CD4-positive, alpha-beta T cell treated with Interleukin-4 for 1 hour (primary cell): ENCODE data around the gene INAFM2.

Experiments
- DNase-seq, 2 donors: peaks; one replicate each; pipeline ENCODE4 v3.0.0-alpha.2; 2020 to 2022

The INAFM2 gene

DNA sequence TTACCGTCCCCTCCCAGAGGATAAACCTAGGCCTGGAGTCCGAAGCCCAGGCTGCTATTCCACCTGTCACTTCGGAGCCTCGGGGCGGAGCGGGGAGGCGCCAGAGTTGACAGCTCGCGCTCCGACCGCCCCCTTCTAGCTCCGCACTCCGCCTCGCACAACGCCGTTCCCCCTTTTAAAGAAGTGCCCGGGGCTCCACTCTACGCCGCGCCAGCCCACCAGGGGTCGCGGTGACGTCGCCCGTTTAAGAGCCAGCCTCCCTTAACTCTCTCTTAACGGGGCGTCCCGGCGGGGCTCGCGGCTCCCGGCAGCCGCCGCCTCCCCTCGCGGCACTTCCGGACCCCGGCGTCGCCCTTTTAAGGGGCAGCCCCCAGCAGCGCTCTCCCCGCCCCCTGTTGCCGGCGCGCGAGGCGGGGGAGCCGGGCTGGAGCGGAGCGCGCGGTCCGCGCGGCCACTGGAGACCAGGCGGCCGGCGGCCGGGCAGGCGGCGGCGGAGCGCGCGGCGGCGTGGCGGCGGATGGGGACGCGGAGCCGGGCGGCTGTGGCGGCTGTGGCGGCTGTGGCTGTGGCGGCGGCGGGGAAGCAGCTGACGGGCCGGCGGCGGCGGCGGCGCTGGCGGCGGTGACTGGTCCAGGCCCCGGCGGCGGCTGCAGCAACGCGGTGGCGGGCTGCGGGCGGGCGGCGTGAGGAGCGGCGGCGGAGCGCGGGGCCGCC, at the start of gene INAFM2:
Gene INAFM2, plus strand, starts transcription at position 454 of the 714 bp plus-strand sequence. CDS start 364 bp downstream, outside the sequence.
- DNase-seq, result peak; percentile 93 to 94

DNA sequence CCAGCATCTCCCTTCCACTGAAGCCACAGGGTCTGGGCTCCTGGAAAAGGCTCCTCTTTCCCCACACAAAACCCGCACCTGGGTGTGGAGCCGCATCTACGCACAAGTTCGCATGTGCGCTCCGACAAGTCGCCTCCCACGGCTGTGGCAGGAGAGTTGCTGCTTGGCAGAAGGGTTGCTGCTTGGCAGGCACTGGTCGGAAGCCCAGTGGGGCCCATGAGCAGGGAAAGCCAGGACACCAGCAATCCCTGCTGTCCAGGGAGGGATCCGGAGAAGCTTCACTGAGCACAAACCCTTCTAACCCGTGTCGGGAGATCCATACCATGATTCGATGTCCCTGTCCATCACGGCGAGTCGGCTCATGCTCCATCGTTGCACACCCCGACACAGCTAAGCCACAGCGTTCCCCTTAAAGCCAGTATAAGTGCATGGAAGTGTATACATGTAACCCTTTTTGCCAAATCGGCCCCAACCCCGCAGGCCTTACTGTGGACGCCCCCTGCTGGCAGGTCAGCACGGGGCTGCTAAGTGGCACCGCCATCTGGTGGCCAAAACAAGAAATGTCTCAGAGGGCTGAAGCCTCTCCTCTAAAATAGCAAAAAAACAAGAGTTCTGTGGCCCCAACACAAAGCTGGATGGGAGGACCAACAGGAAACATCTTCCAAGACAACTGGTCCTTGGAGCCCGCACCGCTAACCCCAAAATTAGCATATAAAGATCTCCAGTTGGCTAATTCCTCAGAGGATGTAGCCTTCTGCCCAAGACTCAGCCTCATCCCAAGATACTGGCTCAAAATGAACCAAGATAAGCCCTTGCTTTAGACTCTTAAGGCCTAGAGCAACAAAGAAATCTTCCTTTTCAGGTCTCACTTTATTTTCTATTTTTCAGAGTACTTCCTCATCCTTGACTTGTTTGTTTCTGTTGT, 48.9 kb upstream of the INAFM2 start:
- DNase-seq, result peak; percentile 87 to 89

DNA sequence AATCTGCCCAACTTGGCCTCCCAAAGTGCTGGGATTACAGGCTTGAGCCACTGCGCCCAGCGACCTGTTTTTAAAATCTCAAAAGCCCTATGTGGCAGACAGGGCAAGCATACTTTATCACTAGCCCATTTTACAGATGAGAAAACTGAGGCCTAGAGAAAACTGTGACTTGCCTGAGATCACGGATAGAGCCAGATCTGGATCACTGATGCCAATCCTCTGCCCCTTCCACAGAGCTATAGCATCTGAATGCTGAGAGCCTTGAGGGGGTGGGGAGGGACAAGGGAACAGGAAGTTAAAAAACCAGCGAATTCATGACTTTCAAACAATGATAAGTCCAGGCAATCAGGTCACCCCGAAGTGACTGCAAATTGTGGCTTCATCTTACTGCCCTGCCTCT, 48.0 kb upstream of the INAFM2 start:
- no peak for DNase-seq

DNA sequence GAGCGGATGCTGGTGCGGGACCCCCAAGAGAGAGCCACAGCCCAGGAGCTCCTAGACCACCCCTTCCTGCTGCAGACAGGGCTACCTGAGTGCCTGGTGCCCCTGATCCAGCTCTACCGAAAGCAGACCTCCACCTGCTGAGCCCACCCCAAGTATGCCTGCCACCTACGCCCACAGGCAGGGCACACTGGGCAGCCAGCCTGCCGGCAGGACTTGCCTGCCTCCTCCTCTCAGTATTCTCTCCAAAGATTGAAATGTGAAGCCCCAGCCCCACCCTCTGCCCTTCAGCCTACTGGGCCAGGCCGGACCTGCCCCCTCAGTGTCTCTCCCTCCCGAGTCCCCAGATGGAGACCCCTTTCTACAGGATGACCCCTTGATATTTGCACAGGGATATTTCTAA, 47.5 kb upstream of the INAFM2 start:
- DNase-seq, result no peak

DNA sequence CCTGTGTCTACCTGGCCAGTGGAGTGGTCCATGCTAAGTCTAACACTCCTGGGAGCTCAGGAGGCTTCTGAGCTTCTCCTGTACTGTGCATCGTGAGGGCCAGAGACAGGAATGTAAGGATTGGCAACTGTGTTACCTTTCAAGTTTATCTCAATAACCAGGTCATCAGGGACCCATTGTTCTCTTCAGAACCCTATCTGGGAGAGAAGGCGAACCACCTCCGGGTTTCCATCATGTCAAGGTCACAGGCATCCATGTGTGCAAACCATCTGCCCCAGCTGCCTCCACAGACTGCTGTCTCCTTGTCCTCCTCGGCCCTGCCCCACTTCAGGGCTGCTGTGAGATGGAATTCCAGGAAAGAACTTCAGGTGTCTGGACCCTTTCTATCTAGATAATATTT, 46.6 kb upstream of the INAFM2 start:
- DNase-seq, result no peak

DNA sequence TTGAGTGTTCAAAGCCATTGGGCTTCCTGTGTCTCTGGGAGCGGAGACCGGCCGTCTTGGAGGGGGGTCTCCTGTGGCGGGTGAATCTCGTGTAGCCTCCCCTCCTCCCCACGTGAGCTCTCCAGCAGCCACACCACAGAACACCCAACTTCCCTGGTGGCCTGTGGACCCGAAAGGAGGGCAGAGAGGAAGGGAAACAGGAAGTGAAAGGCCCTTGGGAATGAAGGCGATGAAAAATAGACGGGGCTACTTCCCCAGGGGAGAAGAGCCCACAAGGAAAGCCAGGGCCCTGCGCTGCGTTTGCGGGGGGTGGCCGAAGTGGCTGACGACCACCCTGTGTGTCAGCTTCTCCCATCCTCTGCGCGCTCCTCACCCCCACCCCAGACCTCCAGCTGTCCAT, 46.0 kb upstream of the INAFM2 start:
- no peak for DNase-seq

DNA sequence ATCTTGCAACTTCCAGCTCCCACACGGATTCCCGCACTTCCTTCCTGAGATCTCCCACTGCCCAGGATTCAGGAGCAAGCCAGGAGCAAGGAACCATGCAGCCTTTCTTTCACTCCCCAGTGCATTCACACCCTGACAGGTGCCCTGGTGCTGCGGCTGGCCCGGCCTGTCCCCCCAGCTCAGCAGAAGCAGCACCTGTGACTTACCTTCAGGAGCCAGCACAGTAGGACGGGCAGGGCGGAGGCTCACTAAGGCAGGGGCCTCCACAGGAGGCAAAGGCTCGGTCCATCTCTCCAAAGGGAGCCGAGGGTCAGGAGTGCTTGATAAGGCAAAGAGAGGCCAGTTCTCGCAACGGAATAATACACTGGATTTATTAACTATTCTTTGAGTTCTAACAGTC, 45.5 kb upstream of the INAFM2 start:
- no peak for DNase-seq

DNA sequence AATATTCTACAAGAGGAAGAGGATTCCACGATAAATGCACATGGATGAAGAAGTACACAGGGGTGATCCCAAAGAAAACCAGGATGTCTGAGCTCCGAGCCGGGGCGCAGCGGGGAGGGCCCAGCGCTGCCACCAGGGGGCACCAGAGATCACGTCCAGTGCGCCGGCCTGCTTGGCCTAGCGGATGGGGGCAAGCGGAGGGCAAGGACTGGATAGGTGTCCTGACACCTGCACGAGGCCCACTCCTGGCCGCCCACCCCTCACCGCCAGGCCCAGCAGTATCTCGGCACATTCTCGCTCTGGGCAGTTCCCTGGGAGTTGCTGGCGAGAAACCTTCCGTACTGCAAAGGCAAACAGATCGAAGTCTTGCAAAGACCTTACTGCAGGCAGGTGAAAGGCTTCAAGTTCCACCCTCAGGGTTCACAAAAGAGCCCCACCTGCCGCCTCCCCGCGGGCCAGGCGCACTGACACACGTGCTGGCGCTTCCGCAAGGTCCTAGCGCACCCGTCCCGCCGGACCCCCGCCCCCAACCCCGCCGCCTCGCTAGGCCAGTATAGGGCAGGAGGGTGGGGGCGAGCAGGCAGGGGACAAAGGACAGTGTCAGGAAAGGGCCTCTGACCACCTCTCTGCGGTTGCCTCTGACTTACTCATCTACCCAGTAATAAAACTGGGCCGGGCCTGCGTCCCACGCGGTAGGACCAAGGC, 43.9 kb upstream of the INAFM2 start:
- peak; percentile 55 to 67 for DNase-seq

DNA sequence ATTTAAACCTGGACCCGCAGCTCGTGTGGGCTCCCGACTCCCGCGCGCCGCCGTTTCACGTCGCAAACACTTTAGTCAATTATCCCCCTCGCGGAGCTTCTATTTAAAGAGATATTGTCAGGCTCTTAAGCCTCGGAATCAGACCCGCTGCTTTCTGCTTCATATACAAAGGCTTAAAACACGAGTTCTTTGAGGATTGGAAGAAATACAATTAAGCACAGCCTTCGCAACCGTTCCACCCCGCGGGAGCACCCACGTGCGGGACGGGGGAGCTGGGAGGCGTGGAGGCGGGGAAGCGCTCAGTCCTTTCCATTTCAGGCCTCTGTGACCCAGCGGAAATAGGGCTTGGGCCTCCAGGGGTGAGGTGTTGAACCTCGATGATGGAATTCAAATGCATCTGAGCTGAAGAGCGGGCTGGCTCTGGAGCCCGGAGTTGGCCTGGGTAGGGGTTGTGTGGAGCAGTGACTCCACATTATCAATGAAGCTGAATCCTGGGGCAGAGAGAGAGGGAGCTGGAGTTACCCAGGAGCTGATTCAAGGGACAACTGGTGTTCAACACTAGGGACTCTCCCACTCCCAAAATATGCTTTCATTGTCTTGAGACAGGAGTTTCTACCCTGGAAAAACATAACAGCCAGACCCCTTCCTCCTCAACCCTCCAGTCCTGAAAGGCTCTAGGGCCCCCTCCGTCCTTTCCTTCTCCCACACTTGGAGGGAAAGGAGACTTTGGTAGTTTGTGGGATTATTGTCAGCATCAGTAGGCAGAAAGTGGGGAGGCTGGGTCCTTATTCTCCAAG, 43.0 kb upstream of the INAFM2 start:
- no peak for DNase-seq

DNA sequence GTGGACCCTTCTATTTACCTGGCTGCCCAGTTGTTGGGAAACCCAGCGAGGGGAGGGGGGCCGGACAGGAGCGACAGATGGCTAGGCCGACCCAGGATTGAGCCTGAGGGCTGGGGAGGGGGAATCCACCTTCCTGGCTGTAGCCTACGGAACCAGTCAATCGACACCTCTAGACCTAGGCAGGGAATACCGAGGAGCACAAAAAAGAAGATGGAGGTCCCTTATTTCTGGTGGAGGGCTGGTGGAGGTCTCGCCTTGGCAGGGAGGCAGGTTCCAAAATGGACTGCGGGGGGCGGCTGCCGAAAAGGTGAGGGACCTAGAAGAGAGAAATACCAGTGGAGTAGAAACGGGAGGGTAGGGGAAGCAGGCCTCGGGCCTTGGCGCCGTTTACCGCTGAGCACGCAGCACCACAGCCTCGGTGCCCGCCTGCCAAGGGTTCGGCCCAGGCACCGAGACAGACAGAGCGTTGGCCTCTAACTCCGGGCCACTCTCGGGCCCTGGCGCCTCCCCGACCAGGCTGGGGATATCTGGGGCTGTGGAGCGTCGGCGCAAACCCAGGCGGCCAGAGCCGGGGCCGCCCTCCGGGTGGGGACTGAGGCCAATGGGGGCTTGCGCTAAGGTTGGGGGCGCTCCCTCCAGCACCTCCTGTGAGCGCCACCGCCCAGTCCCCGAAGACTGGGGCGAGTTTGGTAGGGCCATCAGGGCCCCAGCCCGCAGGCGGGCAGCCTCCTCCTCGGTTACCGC, 42.3 kb upstream of the INAFM2 start:
- no peak for DNase-seq

DNA sequence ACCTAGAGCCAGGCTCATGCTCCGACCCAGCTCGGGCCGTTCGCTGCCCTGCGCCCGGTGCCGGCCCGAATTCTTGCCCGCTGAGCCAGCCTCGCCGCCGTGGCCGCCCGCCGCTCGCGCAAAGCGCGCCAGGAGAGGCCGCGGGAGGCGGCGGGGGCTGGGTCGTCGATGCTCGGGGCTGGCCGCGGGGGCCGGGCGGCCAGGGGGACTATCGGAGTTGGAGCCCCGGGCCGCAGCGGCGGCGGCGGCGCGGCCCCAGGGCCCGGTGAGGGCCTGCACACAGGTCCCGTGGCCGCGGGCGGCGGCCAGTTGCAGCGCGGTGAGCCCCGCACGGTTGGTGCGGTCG, 41.7 kb upstream of the INAFM2 start:
- DNase-seq, result no peak

DNA sequence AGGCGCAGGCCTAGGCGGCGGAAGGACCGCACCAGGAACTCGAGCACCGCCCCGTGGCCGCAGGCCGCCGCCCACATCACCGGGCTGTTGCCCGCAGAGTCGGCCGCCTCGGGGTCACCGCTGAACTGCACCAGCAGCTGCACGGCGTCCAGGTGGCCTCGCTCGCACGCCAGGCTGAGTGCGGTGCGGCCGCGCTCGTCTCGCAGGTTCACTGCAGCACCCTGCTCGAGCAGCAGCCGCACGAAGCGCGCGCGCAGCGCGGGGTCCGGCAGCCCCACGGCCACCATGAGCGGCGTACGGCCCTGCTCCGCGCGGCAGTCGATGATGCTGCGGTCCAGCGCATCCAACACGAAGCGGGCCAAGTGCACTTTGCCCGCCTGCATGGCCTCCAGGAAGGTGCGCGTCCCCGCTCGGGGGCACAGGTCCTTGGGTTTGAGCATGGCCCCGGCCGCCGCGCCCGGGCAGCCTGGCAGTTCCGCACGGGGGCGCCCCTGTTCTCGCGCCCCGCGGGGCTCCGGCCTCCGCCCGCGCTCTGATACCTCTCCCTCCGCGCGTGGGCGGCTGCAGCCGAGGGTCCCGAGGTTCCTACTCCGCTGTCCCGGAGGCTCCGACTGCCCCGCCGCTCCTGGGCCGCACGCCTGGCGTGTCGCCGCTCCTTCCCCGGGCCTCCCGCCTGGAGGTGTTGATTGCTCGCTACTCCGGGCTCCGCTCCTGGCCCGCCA, 41.2 kb upstream of the INAFM2 start:
- DNase-seq, result peak; percentile 49 to 53

DNA sequence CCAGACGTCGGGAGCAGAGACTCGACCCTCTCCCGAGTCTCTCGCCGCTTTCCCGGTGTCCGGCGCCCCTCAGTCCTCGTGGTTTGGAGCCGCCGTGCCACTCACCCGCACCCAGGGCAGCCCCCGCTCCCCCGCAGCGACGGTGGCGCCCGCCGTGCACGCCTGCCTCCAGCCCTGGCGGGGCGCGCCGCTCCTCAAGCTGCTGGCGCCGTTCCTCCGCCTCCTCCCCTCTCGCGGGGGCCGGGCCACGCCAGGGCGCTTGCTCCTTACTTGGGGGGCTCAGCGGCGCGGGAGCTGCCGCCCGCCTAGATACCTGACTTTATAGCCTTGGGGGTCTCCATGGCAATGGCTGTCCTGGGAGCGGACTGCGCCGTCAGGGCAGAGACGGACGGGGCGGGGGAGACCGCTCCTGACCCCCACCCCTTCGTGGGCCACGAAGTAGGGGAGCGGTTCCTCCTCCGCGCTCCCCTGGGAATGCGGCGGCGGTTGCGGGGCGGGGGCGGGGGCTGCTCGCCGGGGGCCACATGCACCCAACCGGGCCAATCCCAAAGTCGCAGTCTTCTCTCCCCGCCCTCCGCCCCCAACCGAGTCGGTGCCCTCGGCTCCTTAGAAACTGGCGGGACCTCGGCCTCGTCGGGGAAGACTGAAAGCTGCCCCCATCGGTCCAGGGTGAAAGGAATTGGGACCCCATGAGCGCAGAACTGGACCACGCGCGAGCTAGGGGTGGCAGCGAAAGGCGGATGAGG, 40.5 kb upstream of the INAFM2 start, which contains the start of gene ANKRD63:
Gene ANKRD63, minus strand, starts transcription at position 196 of the 746 bp plus-strand sequence. CDS start 478 bp downstream, outside the sequence.
- DNase-seq, result peak; percentile 21 to 30

DNA sequence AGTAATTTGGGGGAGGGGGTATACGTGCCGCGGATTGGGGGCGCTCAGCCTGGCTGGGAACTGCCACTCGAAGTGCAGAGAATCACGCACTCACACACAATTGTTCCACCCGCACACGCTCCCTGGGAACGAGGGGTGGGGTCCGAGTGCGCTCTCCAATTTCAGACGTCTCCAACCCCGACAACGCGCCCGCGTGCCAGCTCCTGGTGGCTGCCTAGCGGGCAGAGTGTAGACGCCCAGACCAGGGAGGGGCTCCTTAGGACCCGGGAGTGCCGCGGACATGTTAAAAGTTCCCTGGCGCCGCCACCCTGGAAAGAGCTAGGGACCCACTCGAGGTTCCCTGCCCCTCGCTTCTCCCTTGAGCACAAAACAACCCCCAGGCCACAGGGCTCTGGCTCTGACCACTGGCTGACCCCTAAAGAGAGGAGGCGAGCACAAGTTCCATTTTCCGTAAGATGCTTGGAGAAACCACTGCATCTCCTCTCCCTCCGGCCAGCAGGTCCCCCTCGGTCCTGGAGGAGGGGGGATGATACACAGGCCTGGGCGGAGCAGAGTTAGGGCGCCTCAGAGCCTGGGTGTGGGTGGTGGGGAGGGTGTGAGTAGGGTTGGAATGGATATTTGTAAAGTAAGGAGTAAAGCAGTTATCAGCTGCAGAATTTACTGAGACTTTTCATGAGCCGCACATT, 39.7 kb upstream of the INAFM2 start:
- DNase-seq, result no peak

DNA sequence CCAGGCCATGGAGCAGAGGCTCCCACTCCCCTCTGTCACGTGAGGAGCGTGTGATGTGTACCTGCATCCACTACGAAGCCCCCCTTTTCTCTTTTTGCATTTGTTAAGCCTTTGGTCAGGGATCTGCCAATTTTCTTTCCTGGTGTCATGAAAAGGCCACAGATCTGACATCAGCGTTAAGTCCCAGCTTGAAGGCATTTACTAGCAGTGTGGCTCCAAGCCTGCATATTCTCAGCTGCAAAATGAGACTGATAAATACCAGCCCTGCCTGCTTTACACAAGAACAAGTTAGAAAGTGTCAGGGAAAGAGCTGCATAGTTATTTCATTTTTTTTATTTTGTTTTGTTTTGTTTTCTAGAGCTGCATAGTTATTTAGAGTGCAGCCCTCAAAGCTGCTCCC, 38.3 kb upstream of the INAFM2 start:
- no peak for DNase-seq

DNA sequence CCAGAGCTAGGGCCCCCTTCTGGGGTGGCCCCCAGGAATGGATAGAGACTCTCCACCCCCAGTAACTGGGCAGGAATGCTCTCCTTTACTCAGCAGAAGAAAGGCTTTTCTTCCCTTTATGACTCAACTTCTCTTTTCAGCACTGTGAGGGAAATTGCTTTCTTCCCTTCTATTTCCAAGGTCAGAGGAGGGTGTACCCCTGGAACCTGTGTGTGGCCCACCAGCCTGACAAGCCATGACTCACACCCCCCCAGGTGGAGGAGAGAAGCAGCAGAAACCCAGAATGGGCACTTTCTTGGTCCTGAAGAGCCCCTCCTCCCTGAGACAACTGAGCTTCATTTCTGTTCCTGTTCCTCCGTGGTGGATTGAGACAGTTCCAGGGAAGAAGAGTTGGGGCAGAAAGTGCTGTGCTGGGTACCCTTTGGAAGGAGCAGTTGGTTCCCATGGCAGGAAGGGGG, 37.9 kb upstream of the INAFM2 start:
- DNase-seq, result no peak

DNA sequence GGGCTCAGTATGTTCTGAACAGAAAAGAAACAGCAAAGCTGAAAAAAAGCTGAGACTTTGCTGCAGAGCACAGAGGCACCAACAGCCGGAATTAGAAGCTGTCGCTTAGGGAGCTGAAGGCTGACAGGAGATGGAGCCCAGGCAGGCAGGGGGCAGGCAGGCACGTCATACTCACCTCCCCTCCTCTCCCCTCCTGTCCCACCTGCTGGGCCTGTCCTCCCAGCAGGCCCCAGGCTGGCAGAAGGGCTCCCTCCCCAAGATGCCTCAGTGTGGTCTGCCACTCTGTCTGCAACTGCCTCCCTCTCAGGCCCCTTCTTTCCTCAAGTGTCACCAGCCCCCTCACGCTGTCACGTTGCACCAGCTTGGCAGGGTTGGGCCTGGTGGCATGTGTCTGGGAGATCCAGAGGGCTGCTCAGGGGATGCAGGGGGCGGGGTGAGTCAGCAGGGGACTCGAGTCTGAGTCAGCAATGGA, 37.4 kb upstream of the INAFM2 start:
- DNase-seq, result no peak

DNA sequence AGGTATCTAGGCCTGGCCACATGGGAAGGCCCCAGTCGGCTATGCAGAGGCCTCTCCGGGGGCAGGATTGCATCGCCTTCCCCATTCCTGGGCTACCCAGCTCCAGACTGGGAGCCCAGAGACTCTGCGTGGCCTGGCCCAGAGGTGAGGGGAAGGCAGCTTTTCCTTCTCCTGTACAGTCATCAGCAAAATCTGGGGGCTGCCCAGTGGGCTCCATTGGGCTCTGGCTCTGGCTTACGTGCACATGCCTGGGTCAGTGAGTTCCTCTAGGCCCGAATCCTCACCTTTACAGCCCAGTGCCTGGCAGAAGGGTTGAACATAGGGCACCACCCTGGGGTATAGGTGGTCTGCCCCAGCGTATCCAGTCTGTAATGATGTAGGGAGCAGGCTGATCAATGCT, 36.7 kb upstream of the INAFM2 start:
- no peak for DNase-seq

DNA sequence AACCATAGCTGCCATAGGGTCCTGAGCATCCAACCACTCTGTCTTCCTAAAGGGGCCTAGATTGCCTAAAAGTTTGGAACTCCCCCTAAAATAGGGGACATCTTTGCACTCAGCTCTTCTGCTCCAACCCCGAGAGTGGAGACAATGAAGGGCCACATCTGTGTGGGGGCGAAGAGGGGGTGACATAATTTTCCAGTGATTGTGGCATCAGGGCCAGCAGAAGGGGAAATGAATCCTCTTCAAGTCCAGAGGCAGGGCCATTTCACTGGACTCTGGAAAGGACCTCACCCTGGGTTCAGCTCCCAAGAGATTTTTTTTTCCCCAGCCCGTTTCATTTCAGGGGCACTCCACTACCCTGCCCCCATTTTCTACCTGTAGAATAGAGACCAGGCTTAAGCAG, 36.0 kb upstream of the INAFM2 start:
- DNase-seq, result no peak

DNA sequence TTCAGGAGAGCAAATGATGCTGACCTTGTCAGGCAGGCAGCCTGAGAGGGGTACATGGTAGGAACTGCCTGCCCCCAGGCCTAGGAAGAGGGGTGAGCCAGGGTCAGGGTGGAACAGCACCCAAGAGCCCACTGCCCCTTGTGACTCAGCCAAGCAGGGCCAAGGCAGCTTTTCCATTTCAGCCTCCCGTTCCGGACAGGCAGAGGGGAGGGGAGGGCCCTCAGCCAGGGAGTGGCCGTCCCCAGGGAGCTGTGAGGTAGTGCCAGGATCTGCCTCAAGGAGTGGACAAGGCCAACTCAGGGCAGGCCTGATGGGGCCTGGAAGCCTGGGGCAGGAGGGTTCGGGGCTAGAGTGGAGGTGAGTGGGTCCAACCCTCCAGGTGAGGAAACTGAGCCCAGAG, 35.5 kb upstream of the INAFM2 start:
- no peak for DNase-seq
